NB4 (cell line): ENCODE data around the gene BAK1.

Experiments
- DNase-seq: peaks from one replicate; pipeline ENCODE4 v3.0.0; 2010; ENCODE audit warnings: low read depth
- H3K4me3 ChIP-seq: one replicate; pipeline ENCODE4 v1.5.1; 2011; ENCODE audit warnings: mild to moderate bottlenecking, low read depth, low read length, moderate library complexity
- MYC ChIP-seq: IDR thresholded peaks from 2 replicates; pipeline ENCODE4 v1.6.1; 2011; ENCODE audit warnings: low read depth, low read length
- POLR2A ChIP-seq: IDR thresholded peaks from 2 replicates; pipeline ENCODE4 v1.6.1; 2011; ENCODE audit warnings: mild to moderate bottlenecking; ENCODE audit not compliant: insufficient read length; ENCODE audit errors: extremely low read depth
- TF ChIP-seq, protein P1 (sequence below): IDR thresholded peaks from 2 replicates; pipeline ENCODE4 v1.6.1; 2011; ENCODE audit warnings: low read depth, low read length
- TF ChIP-seq, protein P2 (sequence below): IDR thresholded peaks from one replicate; pipeline ENCODE4 v1.5.1; 2012; ENCODE audit warnings: low read depth, low read length

The BAK1 gene

DNA sequence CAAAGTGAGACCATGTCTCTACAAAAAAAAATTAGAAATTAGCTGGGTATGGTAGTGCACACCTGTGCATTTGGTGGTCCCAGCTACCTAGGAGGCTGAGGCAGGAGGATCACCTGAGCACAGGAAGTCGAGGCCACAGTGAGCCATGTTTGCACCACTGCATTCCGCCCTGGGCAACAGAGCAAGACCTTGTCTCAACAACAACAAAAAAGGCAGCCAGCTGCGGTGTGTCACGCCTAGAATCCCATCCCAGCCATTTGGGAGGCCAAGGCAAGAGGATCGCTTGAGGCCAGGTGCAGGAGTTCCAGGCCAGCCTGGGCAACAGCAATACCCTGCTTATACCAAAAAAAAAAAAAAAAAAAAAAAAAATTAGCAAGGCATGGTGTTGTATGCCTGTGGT is 1.1 kb upstream of the BAK1 start:
- H3K4me3 ChIP-seq, result no peak overlapping the region
- DNase-seq, result no peak
- TF ChIP-seq, protein P1, sequence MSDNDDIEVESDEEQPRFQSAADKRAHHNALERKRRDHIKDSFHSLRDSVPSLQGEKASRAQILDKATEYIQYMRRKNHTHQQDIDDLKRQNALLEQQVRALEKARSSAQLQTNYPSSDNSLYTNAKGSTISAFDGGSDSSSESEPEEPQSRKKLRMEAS, result no peak
- TF ChIP-seq POLR2A, result no peak
- TF ChIP-seq, protein P2, sequence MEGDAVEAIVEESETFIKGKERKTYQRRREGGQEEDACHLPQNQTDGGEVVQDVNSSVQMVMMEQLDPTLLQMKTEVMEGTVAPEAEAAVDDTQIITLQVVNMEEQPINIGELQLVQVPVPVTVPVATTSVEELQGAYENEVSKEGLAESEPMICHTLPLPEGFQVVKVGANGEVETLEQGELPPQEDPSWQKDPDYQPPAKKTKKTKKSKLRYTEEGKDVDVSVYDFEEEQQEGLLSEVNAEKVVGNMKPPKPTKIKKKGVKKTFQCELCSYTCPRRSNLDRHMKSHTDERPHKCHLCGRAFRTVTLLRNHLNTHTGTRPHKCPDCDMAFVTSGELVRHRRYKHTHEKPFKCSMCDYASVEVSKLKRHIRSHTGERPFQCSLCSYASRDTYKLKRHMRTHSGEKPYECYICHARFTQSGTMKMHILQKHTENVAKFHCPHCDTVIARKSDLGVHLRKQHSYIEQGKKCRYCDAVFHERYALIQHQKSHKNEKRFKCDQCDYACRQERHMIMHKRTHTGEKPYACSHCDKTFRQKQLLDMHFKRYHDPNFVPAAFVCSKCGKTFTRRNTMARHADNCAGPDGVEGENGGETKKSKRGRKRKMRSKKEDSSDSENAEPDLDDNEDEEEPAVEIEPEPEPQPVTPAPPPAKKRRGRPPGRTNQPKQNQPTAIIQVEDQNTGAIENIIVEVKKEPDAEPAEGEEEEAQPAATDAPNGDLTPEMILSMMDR, result no peak
- no peak for TF ChIP-seq MYC

DNA sequence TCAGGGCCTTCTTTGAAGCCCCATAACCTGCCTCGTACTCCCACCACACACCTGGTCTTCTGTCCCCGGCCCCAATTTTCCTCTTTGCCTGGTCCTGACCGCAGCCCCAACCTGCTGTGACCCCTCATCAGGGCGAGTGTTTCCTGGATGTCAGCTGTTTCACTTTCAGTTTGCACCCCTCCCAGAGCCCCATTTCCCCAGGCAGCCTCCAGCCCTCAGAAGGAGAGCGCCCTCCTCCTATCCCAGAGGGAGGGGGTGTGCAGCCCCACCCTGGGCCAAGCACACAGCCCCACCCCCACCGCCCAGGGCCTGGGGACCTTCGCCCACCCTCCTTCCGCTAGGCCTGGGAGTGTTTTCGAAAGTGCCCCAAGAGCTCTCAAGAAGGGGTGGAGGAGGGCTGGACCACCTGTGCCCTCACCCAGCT is 1.5 kb downstream of the BAK1 start:
- no peak for DNase-seq
- peak overlapping the region; percentile 93 for H3K4me3 ChIP-seq
- TF ChIP-seq POLR2A, result no peak
- TF ChIP-seq, protein P1, result no peak

DNA sequence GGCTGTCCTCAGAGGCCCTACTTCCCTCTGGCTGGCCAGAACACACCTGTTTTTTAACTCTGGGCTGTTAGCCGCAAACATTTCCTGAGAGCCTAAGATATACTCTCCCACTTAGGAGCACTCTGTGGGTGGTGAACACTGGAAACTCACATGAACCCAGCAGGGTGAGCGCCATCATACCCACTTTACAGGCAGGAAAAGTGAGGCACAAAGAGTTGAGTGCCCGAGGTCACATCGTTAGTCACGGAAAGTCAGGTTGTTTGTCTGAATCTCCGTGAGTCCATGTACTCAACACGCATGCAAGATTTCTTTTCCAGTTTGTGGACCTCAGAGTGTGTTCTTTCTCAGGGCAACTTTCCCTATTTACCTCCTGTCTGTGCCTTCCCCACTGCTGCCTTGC is 1.9 kb downstream of the BAK1 start:
- peak overlapping the region; percentile 16 for H3K4me3 ChIP-seq
- TF ChIP-seq MYC, result no peak
- no peak for TF ChIP-seq POLR2A
- TF ChIP-seq, protein P2, result no peak
- TF ChIP-seq, protein P1, result no peak
- DNase-seq, result no peak

DNA sequence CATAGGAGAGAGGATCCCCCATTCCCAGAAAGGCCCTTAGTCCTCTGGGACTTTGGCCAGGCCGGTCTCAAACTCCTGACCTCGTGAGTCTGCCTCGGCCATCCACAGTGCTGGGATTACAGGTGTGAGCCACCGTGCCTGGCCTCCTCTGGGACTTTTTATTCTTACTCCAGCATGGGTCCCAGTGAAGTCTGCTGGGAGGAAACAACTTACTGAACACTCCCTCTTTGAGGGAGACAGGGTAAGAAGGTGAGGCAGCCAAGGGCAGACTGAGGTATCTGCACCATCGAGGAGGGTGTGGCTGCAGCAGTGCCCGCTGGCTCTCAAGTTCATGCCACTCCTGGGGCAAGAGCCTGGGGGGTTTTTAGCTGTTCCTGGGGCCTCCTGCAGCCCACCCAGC is 2.4 kb downstream of the BAK1 start:
- no peak overlapping the region for H3K4me3 ChIP-seq
- TF ChIP-seq MYC (no peak), POLR2A (no peak)
- TF ChIP-seq, protein P2, result no peak
- TF ChIP-seq, protein P1, result no peak

DNA sequence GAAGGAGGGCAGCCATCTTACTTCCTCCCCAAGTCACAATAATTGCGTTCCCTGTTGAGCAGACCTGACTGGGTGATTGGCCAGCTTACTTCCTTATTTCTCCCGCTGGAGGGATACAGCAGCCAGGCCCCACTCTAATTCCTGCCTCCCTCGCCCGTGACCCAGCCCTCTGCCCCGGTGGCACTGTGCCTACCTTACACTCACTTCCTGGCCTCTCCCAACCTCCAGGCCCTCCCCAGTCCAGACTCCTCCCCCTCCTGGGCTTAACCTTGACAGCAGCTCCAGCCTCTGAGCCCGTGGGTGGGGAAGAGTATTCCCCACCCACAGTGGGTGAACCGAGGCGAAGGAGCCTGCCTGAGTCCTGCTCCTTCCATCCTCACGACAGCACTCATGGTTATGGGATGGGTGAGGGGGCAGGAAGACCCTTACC is 3.0 kb downstream of the BAK1 start:
- no peak for TF ChIP-seq POLR2A
- TF ChIP-seq, protein P1, result no peak
- no peak for TF ChIP-seq MYC
- TF ChIP-seq, protein P2, result no peak
- peak; percentile 73 for DNase-seq
- H3K4me3 ChIP-seq, result no peak overlapping the region

More for the DNA sequence above, 2.4 kb downstream of the BAK1 start:
- no peak for DNase-seq

DNA sequence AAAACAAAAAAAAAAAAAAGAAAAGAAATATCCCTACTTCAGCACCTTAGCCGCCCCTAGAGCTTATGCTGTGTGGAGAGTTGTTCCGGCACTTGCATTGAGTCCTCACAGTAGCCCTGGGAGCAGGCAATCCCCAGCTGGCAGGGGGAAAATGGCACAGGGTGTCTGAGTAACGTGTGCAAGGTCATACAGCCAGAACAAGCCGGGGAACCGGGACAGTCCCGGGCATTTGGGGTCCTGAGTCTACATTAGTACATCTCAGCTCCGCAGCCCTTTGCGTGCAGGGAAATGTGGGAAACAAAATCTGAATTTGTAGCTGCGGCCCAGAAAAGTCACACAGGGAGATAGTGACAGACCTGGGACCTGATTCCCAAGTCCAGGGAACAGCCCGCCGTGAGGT is 3.4 kb downstream of the BAK1 start:
- H3K4me3 ChIP-seq, result no peak overlapping the region
- no peak for DNase-seq
- TF ChIP-seq, protein P2, result no peak
- TF ChIP-seq POLR2A, result no peak
- TF ChIP-seq, protein P1, result no peak
- no peak for TF ChIP-seq MYC
